ENCODE data around the gene LYPLAL1. TPM values are rescaled to one million over a fixed set of nuclear protein-coding genes. Genes with fewer than 3 reads are reported as not detected.

LYPLAL1 gene
- total RNA-seq, 1 experiment from 2014 or later, result 21.1 TPM

DNA sequence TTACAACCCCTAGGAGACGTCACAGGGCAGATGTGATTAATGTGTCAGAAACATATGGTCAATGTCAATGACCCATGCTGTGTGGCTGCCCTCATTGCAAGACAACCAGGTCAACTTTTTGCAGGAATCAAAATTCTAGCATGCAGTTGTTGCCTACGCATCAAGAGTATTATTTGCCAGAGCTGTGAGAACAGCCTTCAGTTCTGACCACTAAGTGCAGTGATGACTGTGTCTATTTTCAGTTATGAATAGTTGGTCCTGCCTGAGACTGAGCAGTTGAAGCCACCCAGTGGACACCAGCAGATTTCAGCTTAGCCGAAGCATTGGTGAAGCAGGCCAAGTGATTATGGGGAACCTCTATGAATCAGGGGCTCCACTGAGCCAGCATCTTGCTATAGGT is 47.3 kb downstream of the LYPLAL1 start:
- TF ChIP-seq, protein P1, sequence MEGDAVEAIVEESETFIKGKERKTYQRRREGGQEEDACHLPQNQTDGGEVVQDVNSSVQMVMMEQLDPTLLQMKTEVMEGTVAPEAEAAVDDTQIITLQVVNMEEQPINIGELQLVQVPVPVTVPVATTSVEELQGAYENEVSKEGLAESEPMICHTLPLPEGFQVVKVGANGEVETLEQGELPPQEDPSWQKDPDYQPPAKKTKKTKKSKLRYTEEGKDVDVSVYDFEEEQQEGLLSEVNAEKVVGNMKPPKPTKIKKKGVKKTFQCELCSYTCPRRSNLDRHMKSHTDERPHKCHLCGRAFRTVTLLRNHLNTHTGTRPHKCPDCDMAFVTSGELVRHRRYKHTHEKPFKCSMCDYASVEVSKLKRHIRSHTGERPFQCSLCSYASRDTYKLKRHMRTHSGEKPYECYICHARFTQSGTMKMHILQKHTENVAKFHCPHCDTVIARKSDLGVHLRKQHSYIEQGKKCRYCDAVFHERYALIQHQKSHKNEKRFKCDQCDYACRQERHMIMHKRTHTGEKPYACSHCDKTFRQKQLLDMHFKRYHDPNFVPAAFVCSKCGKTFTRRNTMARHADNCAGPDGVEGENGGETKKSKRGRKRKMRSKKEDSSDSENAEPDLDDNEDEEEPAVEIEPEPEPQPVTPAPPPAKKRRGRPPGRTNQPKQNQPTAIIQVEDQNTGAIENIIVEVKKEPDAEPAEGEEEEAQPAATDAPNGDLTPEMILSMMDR (conservative IDR thresholded peaks at IDR 0.05), result no peak
- H3K4me2 ChIP-seq (ENCODE audit: insufficient read depth, insufficient read length, low read length), result no peak overlapping the region

More for the DNA sequence above, 47.3 kb downstream of the LYPLAL1 start:
- no peak overlapping the region for H2AK5ac ChIP-seq (ENCODE audit: insufficient read length, low read length)
- H3K9me3 ChIP-seq (ENCODE audit: control insufficient read depth, low read depth, low read length), result no peaks in the 10 kb centered on the region
- H3K14ac ChIP-seq (ENCODE audit: insufficient read depth, low read length), result no peak overlapping the region
- WGBS (ENCODE audit: extremely low coverage, insufficient read length, low lambda C conversion rate), result no CpG with 5 or more reads among the region's 3 CpGs
- H3K4me1 Mint-ChIP-seq, result no peaks in the 10 kb centered on the region
- no peak overlapping the region for H2BK20ac ChIP-seq (ENCODE audit: low read depth, low read length, poor library complexity, severe bottlenecking)
- no peak overlapping the region for H4K8ac ChIP-seq (replicated peaks; ENCODE audit: insufficient read length, low read depth, low read length)
- no peak overlapping the region for H3K9ac ChIP-seq (ENCODE audit: extremely low read depth, insufficient read length, low read length)
- no peaks in the 10 kb centered on the region for H3K79me2 ChIP-seq (ENCODE audit: insufficient read depth, low read length)
- H3K9me3 Mint-ChIP-seq, result no peaks in the 10 kb centered on the region
- H2BK12ac ChIP-seq (ENCODE audit: insufficient read length, low read depth, low read length), result no peak overlapping the region
- H3K56ac ChIP-seq (ENCODE audit: insufficient read length, low read depth, low read length), result no peak overlapping the region
- no peak overlapping the region for H3T11ph ChIP-seq (ENCODE audit: low read length)
- H3K27me3 ChIP-seq (ENCODE audit: insufficient read depth, low read length), result no peaks in the 10 kb centered on the region
- H3K27ac Mint-ChIP-seq, result no peak overlapping the region
- H3K79me1 ChIP-seq (ENCODE audit: insufficient read depth, low read depth, low read length, poor library complexity, severe bottlenecking), result no peaks in the 10 kb centered on the region
- DNase-seq, result no peak
- H3K4me3 Mint-ChIP-seq, result no peak overlapping the region
- no peaks in the 10 kb centered on the region for H3K27me3 Mint-ChIP-seq (ENCODE audit: low read depth)
- H3K18ac ChIP-seq (ENCODE audit: insufficient read length, low read depth, low read length), result no peak overlapping the region
- no peaks in the 10 kb centered on the region for H3K23me2 ChIP-seq (ENCODE audit: insufficient read length, low read depth, low read length, poor library complexity, severe bottlenecking)
- H2AFZ ChIP-seq (ENCODE audit: low read length), result no peak overlapping the region
- no peak overlapping the region for H3K27ac ChIP-seq (ENCODE audit: insufficient read length, low read depth, low read length)
- no peaks in the 10 kb centered on the region; a peak in 1 of 7 replicates for H3K36me3 Mint-ChIP-seq (ENCODE audit: insufficient read depth in 1 of 3, low read depth in 3 of 3)
- no peaks in the 10 kb centered on the region for H3K4me1 ChIP-seq (ENCODE audit: insufficient read depth, low read length)
- H4K20me1 ChIP-seq (ENCODE audit: control insufficient read depth, insufficient read depth, insufficient read length), result no peaks in the 10 kb centered on the region
- H2BK5ac ChIP-seq (ENCODE audit: insufficient read length, low read length), result no peak overlapping the region
- no peak overlapping the region for H3K4ac ChIP-seq (ENCODE audit: low read depth, low read length)
- H2BK15ac ChIP-seq (ENCODE audit: low read depth, low read length), result no peak overlapping the region
- H2BK120ac ChIP-seq (ENCODE audit: low read depth, low read length, poor library complexity, severe bottlenecking), result no peak overlapping the region
- H4K5ac ChIP-seq (ENCODE audit: insufficient read length, low read depth, low read length), result no peak overlapping the region
- H4K91ac ChIP-seq (ENCODE audit: insufficient read length, low read depth, low read length), result no peak overlapping the region
- H3K23ac ChIP-seq (ENCODE audit: insufficient read length, low read depth, low read length), result no peak overlapping the region
